Stimulated activated CD4-positive, alpha-beta T cell treated with anti-CD3 and anti-CD28 coated beads, Interleukin-15, amount 100 ng/mL, for 1 hour (primary cell): Measurements from ENCODE around the gene TTC7B.

ENCODE experiments used
- DNase-seq, 2 donors: peaks; one replicate each; pipeline ENCODE4 v3.0.0-alpha.2; 2020; ENCODE audit warnings: low read depth in 1 of 2, low spot score in 1 of 2

TTC7B gene

GRCh38 chr14:90518069-90518940 lies 297.9 kb downstream of the TTC7B start:
- DNase-seq, result no peak

- no peak for DNase-seq
Measured at GRCh38 chr14:90517076-90517841, 299.0 kb downstream of the TTC7B start.

GRCh38 chr14:90514566-90514965 lies 301.7 kb downstream of the TTC7B start:
- no peak for DNase-seq

- DNase-seq, result no peak
Measured at GRCh38 chr14:90514015-90514398, 302.2 kb downstream of the TTC7B start.

- no peak for DNase-seq
Measured at GRCh38 chr14:90513161-90514014, 302.8 kb downstream of the TTC7B start.

GRCh38 chr14:90512329-90512991 lies 303.8 kb downstream of the TTC7B start:
- no peak for DNase-seq

- DNase-seq, result no peak
Measured at GRCh38 chr14:90511795-90512328, 304.4 kb downstream of the TTC7B start.

- no peak for DNase-seq
Measured at GRCh38 chr14:90511252-90511651, 305.0 kb downstream of the TTC7B start.

- DNase-seq, result no peak
Measured at GRCh38 chr14:90510159-90510558, 306.1 kb downstream of the TTC7B start.

GRCh38 chr14:90509403-90509802 lies 306.8 kb downstream of the TTC7B start:
- DNase-seq, result no peak

- no peak for DNase-seq
Measured at GRCh38 chr14:90508536-90509254, 307.5 kb downstream of the TTC7B start.

GRCh38 chr14:90508036-90508435 lies 308.2 kb downstream of the TTC7B start:
- no peak for DNase-seq

- no peak for DNase-seq
Measured at GRCh38 chr14:90507428-90507827, 308.8 kb downstream of the TTC7B start.

- DNase-seq, result no peak
Measured at GRCh38 chr14:90506748-90507147, 309.5 kb downstream of the TTC7B start.

- DNase-seq, result no peak
Measured at GRCh38 chr14:90505531-90505930, 310.7 kb downstream of the TTC7B start.

GRCh38 chr14:90504643-90505042 lies 311.6 kb downstream of the TTC7B start:
- DNase-seq, result no peak

GRCh38 chr14:90503582-90503981 lies 312.6 kb downstream of the TTC7B start:
- no peak for DNase-seq

GRCh38 chr14:90502760-90503159 lies 313.5 kb downstream of the TTC7B start:
- DNase-seq, result no peak

GRCh38 chr14:90500665-90501370 lies 315.4 kb downstream of the TTC7B start:
- no peak for DNase-seq
